AG04449 (cell line): ENCODE measurements around the gene GLTPD2.

Experiments
- CTCF ChIA-PET: fragments of 350-600 bp; formaldehyde crosslinking; extraction: SDS; loops from one replicate; lab custom pipeline; 2021; ENCODE audit warnings: antibody characterized with exemption; lab: Yijun Ruan, JAX
- POLR2A ChIA-PET: fragments of 400-600, 350-600 bp; formaldehyde crosslinking; extraction: SDS; loops from one replicate; lab custom pipeline; 2020; ENCODE audit warnings: antibody characterized with exemption, inconsistent platforms; lab: Yijun Ruan, JAX
- DNase-seq: peaks from one replicate; pipeline ENCODE4 v3.0.0-alpha.2; 2010; ENCODE audit warnings: low read depth, low spot score
- H3K4me3 ChIP-seq: 2 replicates; pipeline ENCODE4 v1.5.1; 2011; ENCODE audit warnings: low read depth, mild to moderate bottlenecking, control low read depth, low read length
- CTCF ChIP-seq: IDR thresholded peaks from one replicate; pipeline ENCODE4 v1.5.1; 2011; ENCODE audit warnings: mild to moderate bottlenecking, moderate library complexity, low read length, control low read depth, inconsistent platforms; ENCODE audit not compliant: insufficient read depth; ENCODE audit errors: missing control alignments

GLTPD2 gene

GRCh38 chr17:4838309-4838785 is 49.6 kb downstream of the GLTPD2 start:
- H3K4me3 ChIP-seq = no peak overlapping the region
- CTCF ChIA-PET = interaction anchor here (2.8 kb wide), 1 partner anchor 48 kb away, joined by 11 read pairs; the partner anchor contains the start of gene GLTPD2
- POLR2A ChIA-PET = interaction anchor here (0.6 kb wide), 1 partner anchor 15 kb away, joined by 3 read pairs; no protein-coding TSS in a partner anchor
- no peak for TF ChIP-seq CTCF
- no peak for DNase-seq

- no peak for TF ChIP-seq CTCF
- H3K4me3 ChIP-seq = no peak overlapping the region
- POLR2A ChIA-PET = no interaction called here
- no peak for DNase-seq
- CTCF ChIA-PET = interaction anchor here (1.1 to 2.8 kb wide), 3 partner anchors 10 to 49 kb away, joined by 4 to 11 read pairs (median 6); partner anchors contain the start of gene GLTPD2
These were observed 50.5 kb downstream of the GLTPD2 start for GRCh38 chr17:4839221-4839620.
